SK-N-SH treated with all-trans-retinoic acid at 6 μM for 48 hours (cell line): Measurements from ENCODE around the gene ZNF710.
"Not testable (repeated sequence)": the region's sequence is repeated elsewhere in the genome, so short reads cannot be mapped to it uniquely, and the experiment has no call there.

Source experiments
- ATAC-seq: fragments of 200-7000 bp; cut with Tn5 transposase; 3 replicates; pipeline ENCODE4 v1.9.1; 2020; ENCODE audit warnings: mild to moderate bottlenecking, moderate library complexity
- ARNTL ChIP-seq: fragments of 450-650 bp; formaldehyde crosslinking; IDR thresholded peaks from 2 replicates; pipeline ENCODE4 v1.5.0; 2020; ENCODE audit warnings: low read depth, mild to moderate bottlenecking, moderate library complexity, borderline replicate concordance
- BACH2 ChIP-seq: fragments of 250-450 bp; sonication (Bioruptor Pico); IDR thresholded peaks from 2 replicates; pipeline ENCODE4 v1.9.0; 2021; ENCODE audit warnings: mild to moderate bottlenecking, borderline replicate concordance
- CSDC2 ChIP-seq: fragments of 250-450 bp; sonication (Bioruptor Pico); IDR thresholded peaks from 2 replicates; pipeline ENCODE4 v1.5.0; 2020; ENCODE audit warnings: mild to moderate bottlenecking, moderate library complexity
- ESRRG ChIP-seq: fragments of 250-450 bp; sonication (Bioruptor Pico); IDR thresholded peaks from 2 replicates; pipeline ENCODE4 v1.6.1; 2021; ENCODE audit warnings: mild to moderate bottlenecking
- GLIS3 ChIP-seq: fragments of 250-450 bp; sonication (Bioruptor Pico); IDR thresholded peaks from 2 replicates; pipeline ENCODE4 v1.5.0; 2020; ENCODE audit warnings: mild to moderate bottlenecking, moderate library complexity
- ISL1 ChIP-seq: fragments of 250-450 bp; sonication (Bioruptor Pico); IDR thresholded peaks from 2 replicates; pipeline ENCODE4 v2.1.2; 2022; ENCODE audit warnings: mild to moderate bottlenecking, moderate library complexity
- OSR1 ChIP-seq: fragments of 250-450 bp; sonication (Bioruptor Pico); IDR thresholded peaks from 2 replicates; pipeline ENCODE4 v1.8.0; 2022; ENCODE audit warnings: moderate library complexity, mild to moderate bottlenecking, inconsistent platforms
- PPARA ChIP-seq: fragments of 250-450 bp; sonication (Bioruptor Pico); IDR thresholded peaks from 2 replicates; pipeline ENCODE4 v1.5.0; 2020; ENCODE audit warnings: mild to moderate bottlenecking, borderline replicate concordance
- RARB ChIP-seq: fragments of 250-450 bp; sonication (Bioruptor Pico); IDR thresholded peaks from 2 replicates; pipeline ENCODE4 v1.8.0; 2021; ENCODE audit warnings: mild to moderate bottlenecking, moderate library complexity
- SNAI2 ChIP-seq: fragments of 250-450 bp; sonication (Bioruptor Pico); IDR thresholded peaks from 2 replicates; pipeline ENCODE4 v1.5.0; 2020; ENCODE audit warnings: mild to moderate bottlenecking, moderate library complexity
- TCF4 ChIP-seq: fragments of 250-450 bp; sonication (Bioruptor Pico); IDR thresholded peaks from 2 replicates; pipeline ENCODE4 v1.8.0; 2021; ENCODE audit warnings: mild to moderate bottlenecking, moderate library complexity, borderline replicate concordance
- ZC3H10 ChIP-seq: fragments of 250-450 bp; sonication (Bioruptor Pico); IDR thresholded peaks from 2 replicates; pipeline ENCODE4 v1.5.1; 2021; ENCODE audit warnings: mild to moderate bottlenecking, moderate library complexity
- ZFP3 ChIP-seq: fragments of 250-450 bp; sonication (Bioruptor Pico); IDR thresholded peaks from 2 replicates; pipeline ENCODE4 v1.5.0; 2020; ENCODE audit warnings: mild to moderate bottlenecking, moderate library complexity
- ZFP30 ChIP-seq: fragments of 450-650 bp; formaldehyde crosslinking; IDR thresholded peaks from 2 replicates; pipeline ENCODE4 v1.5.0; 2022; ENCODE audit warnings: mild to moderate bottlenecking, moderate library complexity
- ZNF565 ChIP-seq: fragments of 450-650 bp; formaldehyde crosslinking; conservative IDR thresholded peaks from 2 replicates; pipeline ENCODE4 v1.5.0; 2020; ENCODE audit warnings: low read depth, mild to moderate bottlenecking, moderate library complexity
- ZNF70 ChIP-seq: fragments of 450-650 bp; formaldehyde crosslinking; IDR thresholded peaks from 2 replicates; pipeline ENCODE4 v1.5.0; 2020; ENCODE audit warnings: mild to moderate bottlenecking, moderate library complexity
- TF ChIP-seq, protein P1 (sequence below): fragments of 250-450 bp; sonication (Bioruptor Pico); IDR thresholded peaks from 2 replicates; pipeline ENCODE4 v1.8.0; 2021; ENCODE audit warnings: low read depth, mild to moderate bottlenecking, moderate library complexity, borderline replicate concordance
- TF ChIP-seq, protein P2 (sequence below): fragments of 250-450 bp; sonication (Bioruptor Pico); IDR thresholded peaks from 2 replicates; pipeline ENCODE4 v1.5.1; 2020; ENCODE audit warnings: low read depth, mild to moderate bottlenecking, moderate library complexity
- TF ChIP-seq, protein P3 (sequence below): fragments of 250-450 bp; sonication (Bioruptor Pico); IDR thresholded peaks from 2 replicates; pipeline ENCODE4 v1.5.0; 2020; ENCODE audit warnings: mild to moderate bottlenecking, moderate library complexity

Gene ZNF710

DNA sequence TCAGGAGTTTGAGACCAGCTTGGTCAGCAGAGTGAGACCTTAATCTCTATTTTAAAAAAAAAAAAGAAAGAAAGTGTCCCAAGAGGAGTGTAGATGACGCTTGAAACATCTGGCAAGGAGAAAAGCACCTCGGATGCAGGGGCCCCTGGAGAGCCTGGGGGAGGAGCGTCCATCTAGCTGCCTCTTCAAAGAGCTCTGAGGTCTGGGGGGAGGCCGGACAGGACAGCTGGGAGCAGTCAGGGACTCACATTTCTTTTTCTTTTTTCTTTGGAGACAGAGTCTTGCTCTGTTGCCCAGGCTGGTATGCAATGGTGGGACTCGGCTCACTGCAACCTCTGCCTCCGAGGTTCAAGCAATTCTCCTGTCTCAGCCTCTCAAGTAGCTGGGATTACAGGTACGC is 104.4 kb downstream of the ZNF710 start:
- no peak for ATAC-seq
- TF ChIP-seq SNAI2 (CRISPR knock-in tag), result no peak
- no peak for TF ChIP-seq ESRRG (CRISPR knock-in tag)
- no peak for TF ChIP-seq CSDC2 (CRISPR knock-in tag)
- no peak for TF ChIP-seq PPARA (CRISPR knock-in tag)
- TF ChIP-seq ZNF565 (CRISPR knock-in tag), result no peak
- TF ChIP-seq ARNTL, result no peak
- TF ChIP-seq ZFP30 (CRISPR knock-in tag), result no peak
- TF ChIP-seq ZC3H10 (CRISPR knock-in tag), result no peak
- TF ChIP-seq RARB, result no peak
- TF ChIP-seq, protein P1, sequence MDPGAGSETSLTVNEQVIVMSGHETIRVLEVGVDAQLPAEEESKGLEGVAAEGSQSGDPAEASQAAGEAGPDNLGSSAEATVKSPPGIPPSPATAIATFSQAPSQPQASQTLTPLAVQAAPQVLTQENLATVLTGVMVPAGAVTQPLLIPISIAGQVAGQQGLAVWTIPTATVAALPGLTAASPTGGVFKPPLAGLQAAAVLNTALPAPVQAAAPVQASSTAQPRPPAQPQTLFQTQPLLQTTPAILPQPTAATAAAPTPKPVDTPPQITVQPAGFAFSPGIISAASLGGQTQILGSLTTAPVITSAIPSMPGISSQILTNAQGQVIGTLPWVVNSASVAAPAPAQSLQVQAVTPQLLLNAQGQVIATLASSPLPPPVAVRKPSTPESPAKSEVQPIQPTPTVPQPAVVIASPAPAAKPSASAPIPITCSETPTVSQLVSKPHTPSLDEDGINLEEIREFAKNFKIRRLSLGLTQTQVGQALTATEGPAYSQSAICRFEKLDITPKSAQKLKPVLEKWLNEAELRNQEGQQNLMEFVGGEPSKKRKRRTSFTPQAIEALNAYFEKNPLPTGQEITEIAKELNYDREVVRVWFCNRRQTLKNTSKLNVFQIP (CRISPR knock-in tag), result no peak
- no peak for TF ChIP-seq TCF4 (CRISPR knock-in tag)
- no peak for TF ChIP-seq ZNF70 (CRISPR knock-in tag)
- TF ChIP-seq, all 23 proteins: peak for 0

DNA sequence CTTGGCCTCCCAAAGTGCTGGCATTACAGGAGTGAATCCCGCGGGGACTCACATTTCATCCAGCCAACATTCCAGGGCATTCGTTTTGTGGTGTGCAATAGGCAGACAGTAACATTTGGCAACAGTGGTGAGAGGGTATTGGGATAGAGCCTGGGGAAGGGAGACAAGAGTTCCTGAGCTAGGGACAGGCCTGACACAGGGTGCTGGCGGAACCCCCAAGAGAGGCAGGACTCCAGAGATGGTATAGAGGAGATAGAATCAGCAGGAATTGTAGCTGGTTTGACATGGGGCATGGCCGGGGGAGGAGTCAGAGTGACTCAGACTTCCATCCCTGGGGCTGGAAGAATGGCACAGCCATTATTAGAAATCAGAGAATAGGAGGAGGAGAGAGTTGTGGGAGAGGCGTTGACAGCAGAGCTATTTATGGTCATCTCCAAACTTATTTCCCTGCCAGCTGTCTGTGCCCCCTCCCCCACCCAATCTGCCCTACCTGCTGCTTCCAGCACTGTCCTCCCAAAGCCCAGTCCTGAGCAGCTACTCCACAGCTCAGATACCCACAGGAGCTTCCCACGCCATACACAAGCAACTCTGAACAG is 105.5 kb downstream of the ZNF710 start:
- peak; percentile 75 for ATAC-seq

DNA sequence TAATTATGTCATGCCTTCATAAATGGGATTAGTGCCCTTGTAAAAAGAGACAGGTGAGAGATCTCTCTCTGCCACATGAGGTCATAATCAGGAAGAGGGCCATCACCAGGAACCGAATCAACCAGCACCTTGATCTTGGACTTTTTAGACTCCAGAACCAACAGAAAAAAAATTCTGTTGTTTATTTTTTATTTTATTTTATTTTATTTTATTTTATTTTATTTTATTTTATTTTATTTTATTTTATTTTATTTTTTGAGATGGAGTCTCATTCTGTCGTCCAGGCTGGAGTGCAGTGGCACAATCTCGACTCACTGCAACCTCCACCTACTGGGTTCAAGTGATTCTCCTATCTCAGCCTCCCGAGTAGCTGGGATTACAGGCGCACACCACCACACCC is 106.9 kb downstream of the ZNF710 start:
- ATAC-seq, result not testable (repeated sequence)

More for the DNA sequence above, 105.5 kb downstream of the ZNF710 start:
- TF ChIP-seq, protein P2, sequence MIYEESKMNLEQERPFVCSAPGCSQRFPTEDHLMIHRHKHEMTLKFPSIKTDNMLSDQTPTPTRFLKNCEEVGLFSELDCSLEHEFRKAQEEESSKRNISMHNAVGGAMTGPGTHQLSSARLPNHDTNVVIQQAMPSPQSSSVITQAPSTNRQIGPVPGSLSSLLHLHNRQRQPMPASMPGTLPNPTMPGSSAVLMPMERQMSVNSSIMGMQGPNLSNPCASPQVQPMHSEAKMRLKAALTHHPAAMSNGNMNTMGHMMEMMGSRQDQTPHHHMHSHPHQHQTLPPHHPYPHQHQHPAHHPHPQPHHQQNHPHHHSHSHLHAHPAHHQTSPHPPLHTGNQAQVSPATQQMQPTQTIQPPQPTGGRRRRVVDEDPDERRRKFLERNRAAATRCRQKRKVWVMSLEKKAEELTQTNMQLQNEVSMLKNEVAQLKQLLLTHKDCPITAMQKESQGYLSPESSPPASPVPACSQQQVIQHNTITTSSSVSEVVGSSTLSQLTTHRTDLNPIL (CRISPR knock-in tag), result no peak
- no peak for TF ChIP-seq ZFP3
- TF ChIP-seq BACH2 (CRISPR knock-in tag), result no peak
- no peak for TF ChIP-seq ARNTL
- no peak for TF ChIP-seq CSDC2 (CRISPR knock-in tag)
- TF ChIP-seq ZNF70 (CRISPR knock-in tag), result no peak
- TF ChIP-seq ZC3H10 (CRISPR knock-in tag), result no peak
- no peak for TF ChIP-seq OSR1 (CRISPR knock-in tag)
- TF ChIP-seq PPARA (CRISPR knock-in tag), result no peak
- TF ChIP-seq GLIS3 (CRISPR knock-in tag), result no peak
- TF ChIP-seq TCF4 (CRISPR knock-in tag), result no peak
- no peak for TF ChIP-seq RARB

DNA sequence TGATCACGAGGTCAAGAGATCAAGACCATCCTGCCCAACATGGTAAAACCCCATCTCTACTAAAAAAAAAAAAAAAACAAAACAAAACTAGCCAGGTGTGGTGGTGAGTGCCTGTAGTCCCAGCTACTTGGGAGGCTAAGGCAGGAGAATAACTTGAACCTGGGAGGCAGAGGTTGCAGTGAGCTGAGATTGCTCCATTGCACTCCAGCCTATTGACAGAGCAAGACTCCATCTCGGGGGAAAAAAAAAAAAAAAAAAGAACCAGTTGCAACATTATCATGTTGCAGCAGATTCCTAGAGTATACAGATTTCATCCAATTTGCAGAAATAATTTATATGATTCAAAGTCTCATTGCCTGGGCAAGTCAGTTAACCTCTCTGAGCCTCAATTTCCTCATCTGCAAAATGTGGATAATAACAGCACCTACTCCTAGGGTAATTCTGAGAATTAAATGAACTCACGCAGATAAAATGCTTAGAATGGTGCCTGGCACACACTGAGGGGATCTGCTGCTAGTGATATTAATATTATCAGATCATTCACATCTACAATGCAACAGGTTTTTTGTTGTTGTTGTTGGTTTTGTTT is 108.1 kb downstream of the ZNF710 start:
- not testable (repeated sequence) for ATAC-seq

DNA sequence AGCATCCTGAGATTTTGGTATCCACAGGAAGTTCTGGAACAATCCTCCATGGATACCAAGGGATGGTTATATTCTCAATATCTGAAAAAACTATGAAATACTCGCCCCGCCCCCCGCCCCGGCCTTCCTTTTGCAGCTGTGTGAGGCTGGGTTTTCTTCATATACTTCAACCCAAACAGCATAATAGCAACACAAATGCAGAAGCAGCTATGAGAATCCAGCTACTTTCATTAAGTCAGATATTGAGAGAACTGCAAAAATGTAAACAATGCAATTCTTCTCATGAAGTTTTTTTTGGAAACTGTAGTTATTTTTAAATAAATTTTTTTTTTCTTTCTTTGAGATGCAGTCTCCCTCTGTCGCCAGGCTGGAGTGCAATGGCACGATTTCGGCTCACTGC is 112.0 kb downstream of the ZNF710 start:
- TF ChIP-seq, protein P1 (CRISPR knock-in tag), result no peak
- TF ChIP-seq ISL1 (CRISPR knock-in tag) (no peak), PPARA (CRISPR knock-in tag) (no peak), ZNF70 (CRISPR knock-in tag) (no peak), ZFP3 (no peak), BACH2 (CRISPR knock-in tag) (no peak), ZFP30 (CRISPR knock-in tag) (no peak), ZNF565 (CRISPR knock-in tag) (no peak), OSR1 (CRISPR knock-in tag) (no peak), ARNTL (no peak)
- TF ChIP-seq, protein P3, sequence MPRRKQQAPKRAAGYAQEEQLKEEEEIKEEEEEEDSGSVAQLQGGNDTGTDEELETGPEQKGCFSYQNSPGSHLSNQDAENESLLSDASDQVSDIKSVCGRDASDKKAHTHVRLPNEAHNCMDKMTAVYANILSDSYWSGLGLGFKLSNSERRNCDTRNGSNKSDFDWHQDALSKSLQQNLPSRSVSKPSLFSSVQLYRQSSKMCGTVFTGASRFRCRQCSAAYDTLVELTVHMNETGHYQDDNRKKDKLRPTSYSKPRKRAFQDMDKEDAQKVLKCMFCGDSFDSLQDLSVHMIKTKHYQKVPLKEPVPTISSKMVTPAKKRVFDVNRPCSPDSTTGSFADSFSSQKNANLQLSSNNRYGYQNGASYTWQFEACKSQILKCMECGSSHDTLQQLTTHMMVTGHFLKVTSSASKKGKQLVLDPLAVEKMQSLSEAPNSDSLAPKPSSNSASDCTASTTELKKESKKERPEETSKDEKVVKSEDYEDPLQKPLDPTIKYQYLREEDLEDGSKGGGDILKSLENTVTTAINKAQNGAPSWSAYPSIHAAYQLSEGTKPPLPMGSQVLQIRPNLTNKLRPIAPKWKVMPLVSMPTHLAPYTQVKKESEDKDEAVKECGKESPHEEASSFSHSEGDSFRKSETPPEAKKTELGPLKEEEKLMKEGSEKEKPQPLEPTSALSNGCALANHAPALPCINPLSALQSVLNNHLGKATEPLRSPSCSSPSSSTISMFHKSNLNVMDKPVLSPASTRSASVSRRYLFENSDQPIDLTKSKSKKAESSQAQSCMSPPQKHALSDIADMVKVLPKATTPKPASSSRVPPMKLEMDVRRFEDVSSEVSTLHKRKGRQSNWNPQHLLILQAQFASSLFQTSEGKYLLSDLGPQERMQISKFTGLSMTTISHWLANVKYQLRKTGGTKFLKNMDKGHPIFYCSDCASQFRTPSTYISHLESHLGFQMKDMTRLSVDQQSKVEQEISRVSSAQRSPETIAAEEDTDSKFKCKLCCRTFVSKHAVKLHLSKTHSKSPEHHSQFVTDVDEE (CRISPR knock-in tag), result no peak
- ATAC-seq, result no peak
